Mesendoderm (in vitro differentiated cells): ENCODE results near the gene SNAPC4.

Experiments
- DNase-seq: peaks from one replicate; pipeline ENCODE4 v3.0.0; 2013
- H2AK5ac ChIP-seq: 2 replicates; pipeline ENCODE4 v1.6.1; 2013; ENCODE audit warnings: low read length, inconsistent platforms
- H2BK120ac ChIP-seq: 2 replicates; pipeline ENCODE4 v1.6.1; 2013; ENCODE audit warnings: low read depth, mild to moderate bottlenecking, low read length, moderate library complexity, mixed read lengths
- H2BK15ac ChIP-seq: replicated peaks from 2 replicates; pipeline ENCODE4 v1.6.1; 2013; ENCODE audit warnings: low read depth, mild to moderate bottlenecking, moderate library complexity
- H2BK5ac ChIP-seq: 2 replicates; pipeline ENCODE4 v1.6.1; 2013; ENCODE audit warnings: low read length, inconsistent platforms
- H3K18ac ChIP-seq: 2 replicates; pipeline ENCODE4 v1.6.1; 2013; ENCODE audit warnings: mild to moderate bottlenecking, low read length, mixed read lengths
- H3K23ac ChIP-seq: one replicate; pipeline ENCODE4 v1.6.1; 2013; ENCODE audit warnings: low read length
- H3K27ac ChIP-seq: 2 replicates; pipeline ENCODE4 v1.5.1; 2013; ENCODE audit warnings: low read depth, mild to moderate bottlenecking, inconsistent platforms, low read length, moderate library complexity
- H3K27me3 ChIP-seq: 2 replicates; pipeline ENCODE4 v1.6.1; 2013; ENCODE audit warnings: low read length, control low read depth, mild to moderate bottlenecking, inconsistent platforms; ENCODE audit not compliant: insufficient read depth, poor library complexity
- H3K36me3 ChIP-seq: 2 replicates; pipeline ENCODE4 v1.6.1; 2013; ENCODE audit warnings: low read length, inconsistent platforms; ENCODE audit not compliant: control insufficient read depth, insufficient read depth
- H3K4ac ChIP-seq: one replicate; pipeline ENCODE4 v1.6.1; 2013; ENCODE audit warnings: low read depth, mild to moderate bottlenecking, low read length, moderate library complexity
- H3K4me1 ChIP-seq: 2 replicates; pipeline ENCODE4 v1.6.1; 2013; ENCODE audit warnings: low read depth, low read length, inconsistent platforms; ENCODE audit not compliant: control insufficient read depth
- H3K4me2 ChIP-seq: 2 replicates; pipeline ENCODE4 v1.6.1; 2013; ENCODE audit warnings: low read length
- H3K4me3 ChIP-seq: 2 replicates; pipeline ENCODE4 v1.5.1; 2013; ENCODE audit warnings: mild to moderate bottlenecking, low read length
- H3K56ac ChIP-seq: one replicate; pipeline ENCODE4 v1.6.1; 2013; ENCODE audit warnings: low read length
- H3K79me1 ChIP-seq: 2 replicates; pipeline ENCODE4 v1.6.1; 2013; ENCODE audit warnings: low read length, inconsistent platforms
- H3K79me2 ChIP-seq: 2 replicates; pipeline ENCODE4 v1.6.1; 2013; ENCODE audit warnings: mild to moderate bottlenecking, low read length; ENCODE audit not compliant: control insufficient read depth, insufficient read depth
- H3K9ac ChIP-seq: 2 replicates; pipeline ENCODE4 v1.6.1; 2013; ENCODE audit warnings: low read length, inconsistent platforms
- H4K5ac ChIP-seq: one replicate; pipeline ENCODE4 v1.6.1; 2013; ENCODE audit warnings: low read length
- H4K8ac ChIP-seq: one replicate; pipeline ENCODE4 v1.6.1; 2013; ENCODE audit warnings: low read depth, mild to moderate bottlenecking, control low read depth, low read length, moderate library complexity
- WGBS: extraction: QIAGEN DNeasy Blood & Tissue Kit; methylation state at CpG from one replicate; pipeline ENCODE4 v1.1.7; 2013; ENCODE audit warnings: low lambda C conversion rate, missing lambda C conversion rate; ENCODE audit not compliant: insufficient coverage; ENCODE audit errors: extremely low coverage; 5-methylcytosine and 5-hydroxymethylcytosine counted together

The SNAPC4 gene

DNA sequence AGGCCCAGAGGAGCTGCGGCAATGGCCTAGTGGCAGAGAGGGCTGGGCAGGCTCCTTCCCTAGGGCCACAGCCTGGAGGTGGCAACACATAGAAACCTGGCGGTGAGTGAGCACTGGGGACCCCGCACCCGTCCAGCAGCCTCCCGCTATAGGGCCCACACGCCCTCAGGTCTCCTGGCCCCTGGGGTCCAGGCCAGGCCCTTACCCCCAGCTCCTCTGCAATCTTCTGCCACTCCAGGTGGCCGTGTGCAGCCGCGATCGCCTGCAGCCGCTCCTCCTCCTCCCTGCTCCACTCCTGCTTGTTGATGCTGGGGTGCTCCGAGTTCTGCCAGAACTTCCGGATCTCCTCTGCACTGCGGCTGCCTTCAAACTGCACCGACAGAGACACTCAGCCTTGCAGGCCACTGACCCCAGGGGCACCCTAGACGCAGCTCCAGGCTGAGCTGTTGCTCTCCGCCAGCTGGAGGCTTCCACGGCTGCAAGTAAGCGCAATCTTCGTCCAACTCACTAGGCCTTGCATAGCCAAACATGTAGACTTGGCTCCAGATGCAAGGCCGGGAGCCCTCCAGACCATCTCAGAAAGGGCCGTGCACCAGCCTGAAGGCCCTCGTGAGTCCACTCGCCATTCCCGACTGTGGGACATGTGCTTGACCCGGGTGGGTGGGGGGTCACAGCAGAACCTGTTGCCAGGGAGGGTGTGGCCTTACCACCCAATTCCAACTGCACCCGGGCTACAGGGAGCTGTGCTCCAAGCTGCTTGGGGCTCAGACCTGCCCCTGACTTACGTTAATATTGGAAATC lies 8.0 kb downstream of the SNAPC4 start:
- no peak overlapping the region for H2BK15ac ChIP-seq
- no peaks in the 10 kb centered on the region for H3K27me3 ChIP-seq
- H3K9ac ChIP-seq = no peak overlapping the region
- H3K4me1 ChIP-seq = no peaks in the 10 kb centered on the region
- peaks cover 38% of the 10 kb centered on the region for H3K36me3 ChIP-seq
- H3K56ac ChIP-seq = no peak overlapping the region
- H3K4ac ChIP-seq = no peak overlapping the region
- no peaks in the 10 kb centered on the region for H3K79me2 ChIP-seq
- H2BK5ac ChIP-seq = no peak overlapping the region
- H3K79me1 ChIP-seq = peaks cover 5% of the 10 kb centered on the region
- no peak overlapping the region for H3K23ac ChIP-seq
- no peak overlapping the region for H3K4me3 ChIP-seq
- H2BK120ac ChIP-seq = no peak overlapping the region
- no peak overlapping the region for H3K18ac ChIP-seq
- H3K27ac ChIP-seq = no peak overlapping the region
- no peak overlapping the region for H4K5ac ChIP-seq
- WGBS = no CpG with 5 or more reads among the region's 28 CpGs
- no peak overlapping the region for H2AK5ac ChIP-seq
- H4K8ac ChIP-seq = no peak overlapping the region
- DNase-seq = no peak
- no peak overlapping the region for H3K4me2 ChIP-seq

DNA sequence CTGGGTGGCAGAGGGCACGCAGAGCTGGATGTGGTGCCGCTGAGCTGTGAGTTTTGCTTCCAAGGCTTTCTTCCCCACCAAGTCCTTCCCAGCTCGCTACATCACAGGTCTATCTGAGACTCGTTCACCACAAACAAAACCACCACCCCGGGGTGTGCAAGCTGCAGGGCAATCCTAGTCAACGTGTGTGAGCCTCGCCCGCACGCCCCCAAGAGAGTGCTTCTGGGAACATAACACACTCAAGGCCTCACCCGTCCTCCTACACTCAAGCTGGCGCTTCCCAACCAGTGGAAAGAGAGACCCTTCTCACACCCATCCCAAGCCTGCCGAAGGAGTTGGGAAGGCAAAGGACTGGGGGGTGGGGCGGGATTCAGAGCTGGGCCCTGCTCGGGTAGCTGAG lies 10.6 kb downstream of the SNAPC4 start:
- no peak overlapping the region for H2BK120ac ChIP-seq
- no peak overlapping the region for H2BK15ac ChIP-seq
- no peak overlapping the region for H3K23ac ChIP-seq
- WGBS = no CpG with 5 or more reads among the region's 14 CpGs
- H3K27me3 ChIP-seq = no peaks in the 10 kb centered on the region
- no peak overlapping the region for H3K9ac ChIP-seq
- no peak overlapping the region for H4K5ac ChIP-seq
- no peaks in the 10 kb centered on the region for H3K4me1 ChIP-seq
- no peaks in the 10 kb centered on the region for H3K79me1 ChIP-seq
- no peak overlapping the region for H3K27ac ChIP-seq
- no peak overlapping the region for H3K4me2 ChIP-seq
- no peak overlapping the region for H3K4ac ChIP-seq
- DNase-seq = no peak
- H3K18ac ChIP-seq = no peak overlapping the region
- no peak overlapping the region for H2BK5ac ChIP-seq
- H3K79me2 ChIP-seq = no peaks in the 10 kb centered on the region
- H2AK5ac ChIP-seq = no peak overlapping the region
- H4K8ac ChIP-seq = no peak overlapping the region
- H3K4me3 ChIP-seq = no peak overlapping the region
- peaks cover 25% of the 10 kb centered on the region for H3K36me3 ChIP-seq
- H3K56ac ChIP-seq = no peak overlapping the region

DNA sequence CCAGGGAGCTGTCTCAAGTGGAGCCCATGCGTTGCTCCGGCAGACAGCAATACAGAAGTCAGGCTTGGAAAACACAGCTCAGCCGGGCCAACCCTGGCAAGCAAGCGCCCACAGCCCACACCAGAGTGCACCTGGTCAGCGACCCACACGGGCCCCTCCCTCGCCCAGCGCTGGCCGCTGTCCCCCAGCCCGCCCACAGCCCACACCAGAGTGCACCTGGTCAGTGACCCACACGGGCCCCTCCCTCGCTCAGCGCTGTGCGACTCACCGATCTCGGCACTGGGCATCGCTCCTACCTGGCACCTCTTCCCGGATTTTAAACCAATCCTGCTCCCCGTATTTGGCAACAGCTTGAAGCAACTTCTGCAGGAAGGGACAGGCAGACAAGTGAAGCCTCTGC lies 12.8 kb downstream of the SNAPC4 start:
- Histone ChIP-seq H3K4ac (no peak overlapping the region), H3K4me1 (no peaks in the 10 kb centered on the region), H3K9ac (no peak overlapping the region), H3K56ac (no peak overlapping the region), H2AK5ac (no peak overlapping the region), H2BK120ac (no peak overlapping the region), H3K27ac (no peak overlapping the region), H2BK15ac (no peak overlapping the region), H3K36me3 (peaks cover 27% of the 10 kb centered on the region), H3K79me2 (no peaks in the 10 kb centered on the region), H3K18ac (no peak overlapping the region), H3K23ac (no peak overlapping the region), H4K8ac (no peak overlapping the region), H2BK5ac (no peak overlapping the region), H3K4me2 (no peak overlapping the region), H3K79me1 (no peaks in the 10 kb centered on the region), H4K5ac (no peak overlapping the region), H3K4me3 (no peak overlapping the region), H3K27me3 (no peaks in the 10 kb centered on the region)
- no peak for DNase-seq
- no CpG with 5 or more reads among the region's 19 CpGs for WGBS

DNA sequence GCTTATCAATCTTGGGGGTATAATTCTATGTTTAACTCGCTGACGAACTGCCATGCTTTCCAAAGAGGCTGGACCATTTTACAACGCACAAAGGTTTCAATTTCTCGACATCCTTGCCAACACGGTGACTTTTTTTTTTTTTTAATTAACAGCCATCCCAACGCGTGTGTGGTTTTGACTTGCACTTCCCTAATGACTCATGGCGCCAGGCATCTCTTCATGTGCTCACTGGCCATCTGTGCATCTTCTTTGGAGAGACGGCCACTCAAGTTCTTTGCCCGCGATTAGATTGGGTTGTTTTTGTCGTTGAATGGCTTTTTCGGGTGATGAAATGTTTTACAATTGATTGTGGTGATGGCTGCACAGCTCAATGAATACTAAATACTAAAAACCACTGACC lies 14.0 kb downstream of the SNAPC4 start:
- H3K4me2 ChIP-seq = no peak overlapping the region
- no peak overlapping the region for H2BK5ac ChIP-seq
- no peaks in the 10 kb centered on the region for H3K79me1 ChIP-seq
- DNase-seq = no peak
- no peak overlapping the region for H3K4me3 ChIP-seq
- H4K5ac ChIP-seq = no peak overlapping the region
- no peak overlapping the region for H4K8ac ChIP-seq
- WGBS = no CpG with 5 or more reads among the region's 13 CpGs
- H3K18ac ChIP-seq = no peak overlapping the region
- no peak overlapping the region for H3K4ac ChIP-seq
- H3K56ac ChIP-seq = no peak overlapping the region
- no peaks in the 10 kb centered on the region for H3K4me1 ChIP-seq
- H2BK120ac ChIP-seq = no peak overlapping the region
- no peak overlapping the region for H2BK15ac ChIP-seq
- no peak overlapping the region for H3K27ac ChIP-seq
- H3K79me2 ChIP-seq = no peaks in the 10 kb centered on the region
- no peaks in the 10 kb centered on the region for H3K27me3 ChIP-seq
- H2AK5ac ChIP-seq = no peak overlapping the region
- H3K23ac ChIP-seq = no peak overlapping the region
- H3K36me3 ChIP-seq = peaks cover 22% of the 10 kb centered on the region
- H3K9ac ChIP-seq = no peak overlapping the region

DNA sequence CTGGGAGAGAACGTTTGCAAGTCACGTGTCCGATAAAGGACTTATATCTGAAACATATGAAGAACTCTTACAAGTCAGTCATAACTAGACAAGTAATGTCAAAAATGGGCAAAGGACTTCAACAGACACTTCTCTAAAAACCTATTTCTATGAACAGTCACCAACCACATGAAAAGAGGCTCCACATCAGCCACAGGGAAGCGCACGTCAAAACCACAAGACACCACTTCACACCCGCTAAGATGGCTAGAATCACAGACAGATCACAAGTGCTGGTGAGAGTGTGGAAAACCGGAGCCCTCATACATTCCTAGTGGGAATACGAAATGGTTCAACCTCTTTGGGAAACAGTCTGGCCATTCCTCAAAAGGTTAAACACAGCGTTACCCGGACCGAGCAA lies 15.0 kb downstream of the SNAPC4 start:
- no peak overlapping the region for H3K18ac ChIP-seq
- no peak overlapping the region for H3K4ac ChIP-seq
- peaks cover 22% of the 10 kb centered on the region for H3K36me3 ChIP-seq
- no peak overlapping the region for H3K27ac ChIP-seq
- H3K4me2 ChIP-seq = no peak overlapping the region
- WGBS = no CpG with 5 or more reads among the region's 11 CpGs
- H2BK5ac ChIP-seq = no peak overlapping the region
- H3K79me2 ChIP-seq = no peaks in the 10 kb centered on the region
- H2BK120ac ChIP-seq = no peak overlapping the region
- H2BK15ac ChIP-seq = no peak overlapping the region
- H3K9ac ChIP-seq = no peak overlapping the region
- H3K23ac ChIP-seq = no peak overlapping the region
- H3K27me3 ChIP-seq = no peaks in the 10 kb centered on the region
- no peaks in the 10 kb centered on the region for H3K4me1 ChIP-seq
- H3K79me1 ChIP-seq = no peaks in the 10 kb centered on the region
- H3K4me3 ChIP-seq = no peak overlapping the region
- DNase-seq = no peak
- H2AK5ac ChIP-seq = no peak overlapping the region
- H3K56ac ChIP-seq = no peak overlapping the region
- no peak overlapping the region for H4K8ac ChIP-seq
- H4K5ac ChIP-seq = no peak overlapping the region

DNA sequence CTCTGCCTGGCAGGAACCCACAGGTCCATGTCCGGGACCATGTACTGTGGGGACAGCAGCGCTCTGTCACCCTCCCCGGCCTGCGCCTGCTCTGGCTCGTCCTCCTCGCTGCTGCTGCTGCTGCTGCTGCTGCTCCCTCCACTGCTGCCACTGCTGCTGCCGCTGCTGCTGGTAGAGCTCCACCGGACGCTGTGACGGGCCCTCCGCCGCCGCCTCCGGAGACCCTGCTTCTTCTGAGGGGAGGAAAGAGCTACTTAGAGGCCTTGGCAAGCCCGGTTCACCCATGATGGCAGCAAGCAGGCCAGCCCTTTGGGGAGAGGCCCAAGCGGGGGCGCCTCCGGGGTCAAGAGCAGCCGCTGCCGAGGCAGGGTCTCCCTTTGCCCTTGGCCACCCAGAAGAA lies 16.5 kb downstream of the SNAPC4 start:
- Histone ChIP-seq H2AK5ac (no peak overlapping the region), H3K36me3 (peaks cover 13% of the 10 kb centered on the region), H3K27me3 (no peaks in the 10 kb centered on the region), H2BK5ac (no peak overlapping the region), H4K8ac (no peak overlapping the region), H3K4me3 (no peak overlapping the region), H3K4ac (no peak overlapping the region), H3K18ac (no peak overlapping the region), H3K27ac (no peak overlapping the region), H3K4me2 (no peak overlapping the region), H3K79me1 (no peaks in the 10 kb centered on the region), H2BK120ac (no peak overlapping the region), H3K9ac (no peak overlapping the region), H3K23ac (no peak overlapping the region), H3K56ac (no peak overlapping the region), H2BK15ac (no peak overlapping the region), H3K79me2 (no peaks in the 10 kb centered on the region), H3K4me1 (no peaks in the 10 kb centered on the region), H4K5ac (no peak overlapping the region)
- no CpG with 5 or more reads among the region's 20 CpGs for WGBS
- no peak for DNase-seq
